PC-3 (cell line): ENCODE measurements around the gene TYRO3. TPM values are rescaled to one million over a fixed set of nuclear protein-coding genes. Genes with fewer than 3 reads are reported as not detected.

Source experiments
- ATAC-seq: fragments of 200-7000 bp; cut with Tn5 transposase; 2 replicates; pipeline ENCODE4 v1.9.1; 2020; ENCODE audit warnings: mild to moderate bottlenecking, moderate library complexity
- BruUV-seq: library from RNA; stranded (reverse); fragments of 400-500 nt; replicated peaks from 2 replicates; lab custom pipeline; 2021; lab: Mats Ljungman, UMichigan
- CTCF ChIA-PET: fragments of 300-600 bp; sonication (Branson Sonifier 250); formaldehyde crosslinking; loops from one replicate; lab custom pipeline; 2022; ENCODE audit warnings: antibody characterized with exemption; lab: Charles Lee
- POLR2A ChIA-PET: fragments of 300-600 bp; sonication (Branson Sonifier 250); formaldehyde crosslinking; loops from one replicate; lab custom pipeline; 2022; ENCODE audit warnings: antibody characterized with exemption; ENCODE audit not compliant: unreplicated experiment; lab: Charles Lee
- DNase-seq: peaks from one replicate; pipeline ENCODE4 v3.0.0-alpha.2; 2015
- H2AFZ ChIP-seq: fragments of 300-600 bp; sonication (generic); 2 replicates; pipeline ENCODE4 v1.6.0; 2016; ENCODE audit warnings: antibody characterized with exemption, low read length
- H3F3A ChIP-seq: fragments of 300-600 bp; sonication (generic); one replicate; pipeline ENCODE4 v1.6.0; 2017; ENCODE audit warnings: antibody characterized with exemption, low read length, control low read depth, mild to moderate bottlenecking; ENCODE audit not compliant: unreplicated experiment
- H3K27ac ChIP-seq: fragments of 300-600 bp; sonication (generic); 2 replicates; pipeline ENCODE4 v1.5.1; 2016; ENCODE audit warnings: mild to moderate bottlenecking, low read length
- H3K27me3 ChIP-seq: fragments of 300-600 bp; sonication (generic); 2 replicates; pipeline ENCODE4 v1.6.1; 2016; ENCODE audit warnings: low read length, mixed read lengths
- H3K36me3 ChIP-seq: fragments of 300-600 bp; sonication (generic); 2 replicates; pipeline ENCODE4 v1.6.1; 2016; ENCODE audit warnings: low read depth, mixed run types, low read length, mixed read lengths
- H3K4me1 ChIP-seq: fragments of 300-600 bp; sonication (generic); 2 replicates; pipeline ENCODE4 v1.5.1; 2016; ENCODE audit warnings: low read length; ENCODE audit not compliant: insufficient read depth
- H3K4me2 ChIP-seq: fragments of 300-600 bp; sonication (generic); 2 replicates; pipeline ENCODE4 v1.6.0; 2016; ENCODE audit warnings: low read length
- H3K4me3 ChIP-seq: fragments of 300-600 bp; sonication (generic); 2 replicates; pipeline ENCODE4 v1.5.1; 2016; ENCODE audit warnings: mild to moderate bottlenecking, low read length, mixed read lengths
- H3K79me2 ChIP-seq: fragments of 300-600 bp; sonication (generic); 2 replicates; pipeline ENCODE4 v1.6.1; 2017; ENCODE audit warnings: low read length, mixed read lengths
- H3K9ac ChIP-seq: fragments of 300-600 bp; sonication (generic); 2 replicates; pipeline ENCODE4 v1.6.0; 2016; ENCODE audit warnings: mild to moderate bottlenecking, low read length
- H3K9me2 ChIP-seq: fragments of 300-600 bp; sonication (generic); replicated peaks from 2 replicates; pipeline ENCODE4 v1.6.1; 2016; ENCODE audit warnings: mixed run types, low read length, mixed read lengths
- H3K9me3 ChIP-seq: fragments of 300-600 bp; sonication (generic); 2 replicates; pipeline ENCODE4 v1.6.1; 2016; ENCODE audit warnings: low read length, mixed read lengths
- H4K20me1 ChIP-seq: fragments of 300-600 bp; sonication (generic); 2 replicates; pipeline ENCODE4 v1.6.1; 2016; ENCODE audit warnings: low read length, mixed read lengths
- CTCF ChIP-seq: fragments of 300-600 bp; sonication (generic); conservative IDR thresholded peaks from 2 replicates; pipeline ENCODE4 v1.5.1; 2017; ENCODE audit warnings: antibody characterized with exemption, low read depth, mild to moderate bottlenecking, low read length
- EZH2 ChIP-seq: fragments of 300-600 bp; sonication (generic); IDR thresholded peaks from one replicate; pipeline ENCODE4 v1.6.1; 2017; ENCODE audit warnings: antibody characterized with exemption, mild to moderate bottlenecking, low read length; ENCODE audit not compliant: unreplicated experiment
- EZH2phosphoT487 ChIP-seq: fragments of 300-600 bp; sonication (generic); IDR thresholded peaks from 2 replicates; pipeline ENCODE4 v1.6.1; 2018; ENCODE audit warnings: mild to moderate bottlenecking, antibody characterized with exemption, low read length, borderline replicate concordance
- intact Hi-C: fragments of 100-400 bp; cut with micrococcal nuclease; formaldehyde crosslinking; loops from 2 replicates; pipeline ENCODE4 v1.9.0; 2023
- total RNA-seq: library from RNA; depleted of rRNA; stranded (reverse); fragments of >200 nt; gene quantifications from 2 replicates; pipeline ENCODE4 v1.2.3, GENCODE V29; 2014

The TYRO3 gene
- total RNA-seq, 1 experiment from 2014 or later = 23.5 TPM

DNA sequence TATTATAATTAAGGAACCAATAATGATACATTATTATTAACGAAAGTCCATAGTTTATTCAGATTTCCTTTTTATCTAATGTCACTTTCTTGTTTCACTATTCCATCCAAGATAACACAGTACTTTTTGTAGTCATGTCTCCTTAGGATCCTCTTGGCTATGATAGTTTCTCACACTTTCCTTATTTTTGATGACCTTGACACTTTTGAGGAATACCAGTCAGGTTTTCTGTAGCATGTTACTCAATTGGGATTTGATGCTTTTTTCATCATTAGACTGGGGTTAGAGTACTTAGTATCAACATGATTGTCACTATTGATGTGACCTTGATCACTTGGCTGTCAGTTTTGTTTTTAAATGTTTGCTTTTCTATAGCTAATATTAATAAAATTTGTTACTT, 68.2 kb downstream of the TYRO3 start:
- no peaks in the 10 kb centered on the region for H4K20me1 ChIP-seq
- H3F3A ChIP-seq = no peaks in the 10 kb centered on the region
- no peak overlapping the region for H3K4me3 ChIP-seq
- no peak overlapping the region for H3K9ac ChIP-seq
- H3K79me2 ChIP-seq = peaks cover 6% of the 10 kb centered on the region; the same call in 1 of the 2 replicates
- DNase-seq (no peak), ATAC-seq (no peak)
- H3K4me1 ChIP-seq = no peaks in the 10 kb centered on the region
- H3K4me2 ChIP-seq = no peak overlapping the region
- H3K9me3 ChIP-seq = no peaks in the 10 kb centered on the region
- intact Hi-C loops = no loop called here
- no peak overlapping the region for H3K27ac ChIP-seq
- no TSS peak for BruUV-seq
- TF ChIP-seq EZH2phosphoT487 (no peak), EZH2 (no peak), CTCF (no peak)
- ChIA-PET POLR2A (interaction anchor here (0.9 kb wide), 1 partner anchor 450 kb away, joined by 9 read pairs; no protein-coding TSS in a partner anchor), CTCF (no interaction called here)
- H3K36me3 ChIP-seq = no peaks in the 10 kb centered on the region
- H3K27me3 ChIP-seq = no peaks in the 10 kb centered on the region
- no peak overlapping the region for H2AFZ ChIP-seq
- H3K9me2 ChIP-seq = no peaks in the 10 kb centered on the region

- no peak for TF ChIP-seq EZH2
- TF ChIP-seq EZH2phosphoT487 = no peak
- no peak for TF ChIP-seq CTCF
- Histone ChIP-seq H3K4me1 (no peaks in the 10 kb centered on the region), H2AFZ (no peak overlapping the region), H4K20me1 (no peaks in the 10 kb centered on the region), H3K36me3 (no peaks in the 10 kb centered on the region), H3K4me3 (no peak overlapping the region), H3K4me2 (no peak overlapping the region), H3F3A (no peaks in the 10 kb centered on the region), H3K79me2 (no peaks in the 10 kb centered on the region), H3K9me2 (no peaks in the 10 kb centered on the region), H3K27me3 (no peaks in the 10 kb centered on the region), H3K9ac (no peak overlapping the region), H3K9me3 (no peaks in the 10 kb centered on the region), H3K27ac (no peak overlapping the region)
- BruUV-seq = no TSS peak
- DNase-seq (no peak), ATAC-seq (no peak)
- intact Hi-C loops = no loop called here
- ChIA-PET CTCF (no interaction called here), POLR2A (no interaction called here)
Measured at GRCh38 chr15:41629463-41629862, 70.5 kb downstream of the TYRO3 start.

GRCh38 chr15:41629883-41630282, 70.9 kb downstream of the TYRO3 start:
- Histone ChIP-seq H3F3A (no peaks in the 10 kb centered on the region), H3K4me1 (no peaks in the 10 kb centered on the region), H3K27ac (no peak overlapping the region), H3K9ac (no peak overlapping the region), H3K79me2 (no peaks in the 10 kb centered on the region), H3K4me3 (no peak overlapping the region), H2AFZ (no peak overlapping the region), H3K36me3 (no peaks in the 10 kb centered on the region), H3K9me2 (no peaks in the 10 kb centered on the region), H4K20me1 (no peaks in the 10 kb centered on the region), H3K27me3 (no peaks in the 10 kb centered on the region), H3K9me3 (no peaks in the 10 kb centered on the region), H3K4me2 (no peak overlapping the region)
- no peak for DNase-seq
- intact Hi-C loops = no loop called here
- ChIA-PET POLR2A (no interaction called here), CTCF (no interaction called here)
- ATAC-seq = no peak
- BruUV-seq = no TSS peak
- no peak for TF ChIP-seq EZH2phosphoT487
- TF ChIP-seq CTCF = no peak
- TF ChIP-seq EZH2 = no peak
